ENCODE data around the gene DHRS12.
A peak's percentile ranks its signal among the peaks of the same experiment; 100 is the strongest.
"Not testable (repeated sequence)": the region's sequence is repeated elsewhere in the genome, so short reads cannot be mapped to it uniquely, and the experiment has no call there.

DHRS12 gene

GRCh38 chr13:51827254-51827653 lies 23.3 kb upstream of the DHRS12 start:
- no peak for DNase-seq (ENCODE audit: low read depth in 2 of 2)

GRCh38 chr13:51826606-51827005 lies 22.6 kb upstream of the DHRS12 start:
- no peak for DNase-seq (ENCODE audit: low read depth in 2 of 2)

- DNase-seq (ENCODE audit: low read depth in 2 of 2) = no peak
Observed at GRCh38 chr13:51825681-51826254, 21.8 kb upstream of the DHRS12 start.

GRCh38 chr13:51825165-51825592 lies 21.2 kb upstream of the DHRS12 start:
- DNase-seq (ENCODE audit: low read depth in 2 of 2) = no peak

GRCh38 chr13:51824712-51825111 lies 20.7 kb upstream of the DHRS12 start:
- not testable (repeated sequence) for DNase-seq (ENCODE audit: low read depth in 2 of 2)

- DNase-seq (ENCODE audit: low read depth in 2 of 2) = no peak
Observed at GRCh38 chr13:51823863-51824262, 19.9 kb upstream of the DHRS12 start.

GRCh38 chr13:51823359-51823758 lies 19.4 kb upstream of the DHRS12 start:
- DNase-seq (ENCODE audit: low read depth in 2 of 2) = no peak

- DNase-seq (ENCODE audit: low read depth in 2 of 2) = no peak
Observed at GRCh38 chr13:51822106-51822815, 18.3 kb upstream of the DHRS12 start.

- DNase-seq (ENCODE audit: low read depth in 2 of 2) = no peak
Observed at GRCh38 chr13:51821606-51822005, 17.6 kb upstream of the DHRS12 start.

GRCh38 chr13:51820016-51820597 lies 16.1 kb upstream of the DHRS12 start:
- DNase-seq (ENCODE audit: low read depth in 2 of 2) = no peak

GRCh38 chr13:51819544-51819943 lies 15.6 kb upstream of the DHRS12 start:
- DNase-seq (ENCODE audit: low read depth in 2 of 2) = no peak

- DNase-seq (ENCODE audit: low read depth in 2 of 2) = peak; percentile 32 to 51
Observed at GRCh38 chr13:51818781-51819511, 15.0 kb upstream of the DHRS12 start.

- no peak for DNase-seq (ENCODE audit: low read depth in 2 of 2)
Observed at GRCh38 chr13:51818276-51818675, 14.3 kb upstream of the DHRS12 start.

- DNase-seq (ENCODE audit: low read depth in 2 of 2) = no peak
Observed at GRCh38 chr13:51817717-51818116, 13.8 kb upstream of the DHRS12 start.

GRCh38 chr13:51816604-51817249 lies 12.8 kb upstream of the DHRS12 start:
- DNase-seq (ENCODE audit: low read depth in 2 of 2) = no peak

- DNase-seq (ENCODE audit: low read depth in 2 of 2) = no peak
Observed at GRCh38 chr13:51815848-51816247, 11.9 kb upstream of the DHRS12 start.

GRCh38 chr13:51814825-51815650 lies 11.1 kb upstream of the DHRS12 start:
- peak; percentile 62 for DNase-seq (ENCODE audit: low read depth in 2 of 2)

GRCh38 chr13:51814071-51814470 lies 10.1 kb upstream of the DHRS12 start:
- DNase-seq (ENCODE audit: low read depth in 2 of 2) = no peak

- DNase-seq (ENCODE audit: low read depth in 2 of 2) = no peak
Observed at GRCh38 chr13:51811920-51812451, 8.0 kb upstream of the DHRS12 start.

GRCh38 chr13:51811046-51811445 lies 7.1 kb upstream of the DHRS12 start:
- no peak for DNase-seq (ENCODE audit: low read depth in 2 of 2)

- no peak for DNase-seq (ENCODE audit: low read depth in 2 of 2)
Observed at GRCh38 chr13:51808811-51809210, 4.8 kb upstream of the DHRS12 start.
